Stimulated activated naive CD8-positive, alpha-beta T cell treated with anti-CD3 and anti-CD28 coated beads, Interleukin-15, Interleukin-2, amounts not matched to agents 100 ng/mL and 50 ng/mL, for 24 hours (primary cell): Measurements from ENCODE around the gene MYH6.

Experiments used
- H3K27ac Mint-ChIP-seq: one replicate; pipeline ENCODE4 v1.8.0; 2021; ENCODE audit warnings: mild to moderate bottlenecking, mixed read lengths
- H3K27me3 Mint-ChIP-seq: one replicate; pipeline ENCODE4 v1.8.0; 2021; ENCODE audit warnings: mixed read lengths
- H3K36me3 Mint-ChIP-seq: one replicate; pipeline ENCODE4 v1.8.0; 2021; ENCODE audit warnings: low read depth, mixed read lengths
- H3K4me1 Mint-ChIP-seq: one replicate; pipeline ENCODE4 v1.8.0; 2021; ENCODE audit warnings: low read depth, mixed read lengths
- H3K4me3 Mint-ChIP-seq: one replicate; pipeline ENCODE4 v1.8.0; 2021; ENCODE audit warnings: mild to moderate bottlenecking, mixed read lengths
- H3K9me3 Mint-ChIP-seq: one replicate; pipeline ENCODE4 v1.8.0; 2021; ENCODE audit warnings: mixed read lengths

MYH6 gene

GRCh38 chr14:23356662-23357061, 51.4 kb downstream of the MYH6 start:
- no peaks in the 10 kb centered on the region for H3K36me3 Mint-ChIP-seq
- no peaks in the 10 kb centered on the region for H3K9me3 Mint-ChIP-seq
- H3K27me3 Mint-ChIP-seq = peaks cover 27% of the 10 kb centered on the region
- H3K4me1 Mint-ChIP-seq = peaks cover 4% of the 10 kb centered on the region
- no peak overlapping the region for H3K4me3 Mint-ChIP-seq
- H3K27ac Mint-ChIP-seq = no peak overlapping the region

DNA sequence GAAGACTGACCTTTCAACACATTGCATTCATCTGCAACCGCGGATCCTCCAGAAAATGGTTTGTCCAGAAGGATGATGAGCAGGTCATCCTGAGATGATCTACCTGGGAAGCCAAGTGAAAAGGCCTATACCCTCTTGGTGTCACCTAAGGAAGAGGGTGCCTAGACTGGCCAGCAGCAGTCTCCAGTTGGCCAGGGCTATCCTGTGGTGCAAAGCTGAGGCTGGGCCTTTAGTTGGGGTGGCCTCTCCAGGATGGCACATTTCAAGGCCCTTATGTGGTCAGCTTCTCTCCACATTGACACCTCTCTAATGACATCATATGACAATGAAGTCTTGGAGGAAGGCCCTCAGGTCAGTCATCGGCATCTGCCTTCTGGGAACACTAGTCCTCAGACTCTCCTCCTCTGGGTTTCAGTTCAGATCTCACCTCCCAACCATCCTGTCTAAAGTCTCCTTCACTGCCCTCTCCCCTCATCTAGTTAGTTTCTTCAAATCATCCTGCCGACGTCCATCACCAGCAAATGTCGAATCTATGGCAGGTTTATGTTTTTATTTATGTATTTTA, 52.1 kb downstream of the MYH6 start:
- Mint-ChIP-seq H3K27ac (no peak overlapping the region), H3K4me1 (peaks cover 8% of the 10 kb centered on the region), H3K9me3 (no peaks in the 10 kb centered on the region), H3K4me3 (no peak overlapping the region), H3K27me3 (peaks cover 32% of the 10 kb centered on the region), H3K36me3 (no peaks in the 10 kb centered on the region)

DNA sequence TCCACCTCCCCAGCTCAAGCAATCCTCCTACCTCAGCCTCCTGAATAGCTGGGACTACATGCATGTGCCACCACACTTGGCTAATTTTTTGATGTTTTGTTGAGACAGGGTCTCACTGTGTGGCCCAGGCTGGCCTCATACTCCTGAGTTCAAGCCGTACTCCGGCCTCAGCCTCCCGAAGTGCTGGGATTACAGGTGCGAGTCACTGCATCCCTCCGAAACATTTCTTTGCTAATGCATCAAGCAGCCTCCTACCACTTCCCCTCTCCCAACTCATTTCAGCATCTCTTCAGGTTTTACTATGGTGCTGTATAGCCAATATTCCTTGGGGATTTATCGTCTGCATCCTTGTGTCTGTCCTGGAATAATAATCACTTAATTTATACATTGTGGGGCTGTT, 53.1 kb downstream of the MYH6 start:
- Mint-ChIP-seq H3K36me3 (no peaks in the 10 kb centered on the region), H3K27me3 (peaks cover 41% of the 10 kb centered on the region), H3K27ac (no peak overlapping the region), H3K9me3 (no peaks in the 10 kb centered on the region), H3K4me3 (no peak overlapping the region), H3K4me1 (peaks cover 8% of the 10 kb centered on the region)

DNA sequence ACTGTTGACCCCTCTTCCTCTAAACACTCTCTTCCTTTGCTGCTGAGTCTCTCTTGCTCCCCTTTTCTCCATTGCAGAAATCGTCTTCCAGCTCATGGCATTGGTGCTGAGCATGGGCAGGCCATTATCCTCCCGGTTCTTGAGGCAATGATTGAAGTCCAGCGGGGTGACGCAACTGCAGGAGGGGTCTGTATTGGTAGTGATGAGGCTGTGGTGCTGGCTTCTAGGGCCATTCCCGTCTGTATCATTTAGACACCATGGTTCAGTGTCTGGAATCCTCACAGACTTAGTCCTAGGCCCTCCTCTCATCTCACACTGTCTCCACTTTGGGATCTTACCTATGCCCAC, 54.7 kb downstream of the MYH6 start:
- peaks cover 8% of the 10 kb centered on the region for H3K4me1 Mint-ChIP-seq
- H3K27ac Mint-ChIP-seq = no peak overlapping the region
- no peaks in the 10 kb centered on the region for H3K36me3 Mint-ChIP-seq
- peaks cover 41% of the 10 kb centered on the region for H3K27me3 Mint-ChIP-seq
- H3K4me3 Mint-ChIP-seq = peak overlapping the region; percentile 75
- no peaks in the 10 kb centered on the region for H3K9me3 Mint-ChIP-seq

DNA sequence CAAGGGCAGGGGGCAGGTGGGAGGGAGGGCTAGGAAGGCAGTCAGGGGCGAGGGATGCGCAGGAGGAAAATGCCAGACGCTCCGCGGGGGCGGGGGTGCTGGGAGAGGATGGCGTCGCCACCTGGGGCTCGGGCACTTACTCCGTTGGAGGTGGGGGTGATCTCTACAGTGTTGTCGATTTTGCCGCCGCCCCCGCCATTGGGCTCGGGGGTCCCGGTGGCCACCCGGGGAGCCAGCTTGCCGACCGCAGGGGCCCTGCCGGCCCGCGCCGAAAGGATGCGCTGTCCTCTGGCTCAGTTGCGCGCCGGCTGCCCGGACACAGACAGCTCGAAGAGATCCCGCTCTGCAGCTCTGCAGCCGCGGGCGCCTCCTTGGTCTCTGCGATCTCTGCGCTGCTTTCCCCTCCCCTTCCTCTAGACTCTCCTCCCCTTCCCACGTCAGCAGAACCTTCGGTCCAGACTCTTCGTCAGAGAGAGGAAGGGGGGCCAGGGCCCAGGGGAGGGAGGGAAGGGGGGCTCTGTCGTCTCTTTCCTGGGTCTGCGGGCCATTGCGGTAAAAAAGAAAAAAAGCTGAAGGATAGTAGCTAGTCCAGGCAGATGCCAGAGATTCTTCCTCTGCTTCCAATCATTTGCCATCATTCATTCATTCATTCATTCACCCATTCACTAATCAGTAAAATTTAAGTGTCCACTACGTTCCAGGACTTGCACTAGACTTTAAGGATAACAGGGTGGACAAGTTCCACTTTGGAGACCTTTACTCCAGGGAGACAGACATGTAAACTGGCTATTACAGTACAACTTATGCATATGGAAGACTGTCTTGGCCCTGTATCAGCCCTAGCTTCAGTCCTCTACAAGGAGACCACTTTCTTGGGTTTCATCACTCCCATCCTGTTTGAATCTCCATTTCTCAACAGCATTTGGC, 55.3 kb downstream of the MYH6 start, which contains the start of gene SLC22A17:
Gene SLC22A17, minus strand, starts transcription at position 382 of the 927 bp plus-strand sequence.
- Mint-ChIP-seq H3K4me1 (peaks cover 8% of the 10 kb centered on the region), H3K4me3 (peak within 1 kb of the TSS; percentile 75), H3K27me3 (peaks cover 41% of the 10 kb centered on the region), H3K9me3 (no peaks in the 10 kb centered on the region), H3K27ac (no peak within 1 kb of the TSS), H3K36me3 (no peaks in the 10 kb centered on the region)

DNA sequence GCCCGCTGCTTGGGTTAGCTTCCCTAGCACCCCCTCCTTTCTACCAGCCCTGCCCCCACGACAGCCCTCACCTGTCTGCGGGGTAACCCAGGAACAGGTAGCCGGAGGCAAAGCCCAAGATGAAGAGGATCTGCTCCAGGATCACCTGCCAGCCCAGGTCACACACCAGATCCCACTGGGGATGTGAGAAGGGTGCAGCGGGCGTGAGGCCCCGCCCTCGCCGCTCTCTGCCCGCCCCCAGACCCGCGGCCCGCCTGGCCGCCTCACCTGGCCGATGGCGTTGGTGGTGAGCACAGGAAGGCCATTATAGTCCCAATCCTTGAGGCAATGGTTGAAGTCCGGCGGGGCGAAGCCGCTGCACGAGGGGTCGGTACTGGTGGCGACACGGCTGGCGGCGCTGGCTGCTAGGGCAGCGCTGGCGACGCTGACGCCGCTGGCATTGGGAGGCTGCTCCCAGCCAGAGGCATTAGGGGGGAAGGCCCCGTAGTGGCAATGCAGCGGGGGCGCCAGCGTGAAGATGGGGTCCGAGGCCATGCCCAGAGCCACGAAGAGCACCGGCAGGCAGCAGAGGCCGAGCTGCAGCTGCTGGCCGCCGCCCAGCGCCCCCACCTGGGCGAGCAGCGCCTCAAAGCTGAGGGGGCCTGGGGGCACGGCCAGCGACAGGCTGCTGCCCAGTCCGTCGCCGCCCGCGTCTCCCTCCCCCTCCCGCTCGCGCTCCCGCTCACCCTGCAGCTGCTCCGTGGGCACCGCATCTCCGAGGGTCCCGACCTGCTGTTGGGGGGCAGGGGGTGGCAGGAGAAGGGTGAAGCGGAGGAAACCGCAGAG, 56.2 kb downstream of the MYH6 start:
- Mint-ChIP-seq H3K27ac (no peak overlapping the region), H3K9me3 (no peaks in the 10 kb centered on the region), H3K36me3 (no peaks in the 10 kb centered on the region), H3K27me3 (peaks cover 41% of the 10 kb centered on the region), H3K4me3 (peak overlapping the region; percentile 75), H3K4me1 (peaks cover 8% of the 10 kb centered on the region)

DNA sequence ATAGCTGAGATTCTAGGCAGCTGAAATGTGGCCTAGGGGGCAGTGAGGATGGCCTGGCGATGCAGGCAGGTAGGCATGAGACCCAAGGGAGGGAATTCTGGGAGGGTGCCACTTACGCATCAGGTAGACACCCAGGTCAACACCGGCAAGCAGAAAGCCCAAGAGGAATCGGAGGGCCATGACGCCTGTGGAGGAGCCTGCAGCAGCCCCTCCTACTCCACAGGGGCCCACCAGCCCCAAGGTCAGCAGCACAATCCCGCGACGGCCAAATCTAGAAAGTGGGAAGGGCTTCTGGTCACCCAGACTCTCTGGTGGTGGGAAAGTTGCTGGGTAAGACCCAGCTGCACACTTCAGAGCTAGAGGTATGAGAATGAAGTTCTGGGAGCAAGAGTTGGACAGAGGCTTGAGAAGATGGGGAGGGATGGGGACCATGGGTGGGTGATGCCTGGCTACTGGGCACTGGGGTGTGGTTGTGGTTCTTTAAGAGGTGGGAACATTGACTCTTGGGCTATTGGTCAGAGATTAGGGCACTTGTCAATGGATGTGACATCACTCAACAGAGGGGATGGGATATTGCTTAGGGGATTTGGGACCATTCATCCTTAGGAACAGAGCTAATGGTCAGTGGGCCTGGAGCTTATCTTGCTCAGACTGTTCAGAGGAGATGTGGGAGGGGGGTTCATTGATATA, 58.8 kb downstream of the MYH6 start:
- Mint-ChIP-seq H3K9me3 (no peaks in the 10 kb centered on the region), H3K4me3 (no peak overlapping the region), H3K27ac (no peak overlapping the region), H3K4me1 (peaks cover 8% of the 10 kb centered on the region), H3K27me3 (peaks cover 29% of the 10 kb centered on the region), H3K36me3 (no peaks in the 10 kb centered on the region)

DNA sequence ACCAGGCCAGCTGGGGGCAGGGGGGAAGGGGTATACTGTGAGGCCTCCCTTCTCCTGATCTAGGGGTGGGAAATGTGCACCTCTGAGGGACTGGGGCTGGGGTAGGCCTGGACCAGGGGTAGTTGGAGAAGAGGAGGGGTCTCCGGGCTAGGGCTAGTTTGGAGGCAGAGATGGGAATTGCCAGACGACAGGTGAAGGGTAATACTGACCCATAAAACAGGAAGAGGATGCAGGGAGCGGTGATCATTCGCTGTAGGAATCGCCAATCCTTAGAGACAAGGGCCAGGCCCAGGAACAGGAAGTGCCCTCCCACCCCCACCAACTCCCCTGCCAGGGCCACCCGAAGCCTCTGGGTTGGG, 59.8 kb downstream of the MYH6 start:
- Mint-ChIP-seq H3K27me3 (peaks cover 19% of the 10 kb centered on the region), H3K9me3 (no peaks in the 10 kb centered on the region), H3K36me3 (no peaks in the 10 kb centered on the region), H3K27ac (no peak overlapping the region), H3K4me1 (peaks cover 8% of the 10 kb centered on the region), H3K4me3 (no peak overlapping the region)

GRCh38 chr14:23347406-23348296, 60.4 kb downstream of the MYH6 start:
- no peaks in the 10 kb centered on the region for H3K36me3 Mint-ChIP-seq
- H3K4me3 Mint-ChIP-seq = no peak overlapping the region
- no peaks in the 10 kb centered on the region for H3K9me3 Mint-ChIP-seq
- H3K27me3 Mint-ChIP-seq = peaks cover 14% of the 10 kb centered on the region
- H3K4me1 Mint-ChIP-seq = peaks cover 4% of the 10 kb centered on the region
- no peak overlapping the region for H3K27ac Mint-ChIP-seq

DNA sequence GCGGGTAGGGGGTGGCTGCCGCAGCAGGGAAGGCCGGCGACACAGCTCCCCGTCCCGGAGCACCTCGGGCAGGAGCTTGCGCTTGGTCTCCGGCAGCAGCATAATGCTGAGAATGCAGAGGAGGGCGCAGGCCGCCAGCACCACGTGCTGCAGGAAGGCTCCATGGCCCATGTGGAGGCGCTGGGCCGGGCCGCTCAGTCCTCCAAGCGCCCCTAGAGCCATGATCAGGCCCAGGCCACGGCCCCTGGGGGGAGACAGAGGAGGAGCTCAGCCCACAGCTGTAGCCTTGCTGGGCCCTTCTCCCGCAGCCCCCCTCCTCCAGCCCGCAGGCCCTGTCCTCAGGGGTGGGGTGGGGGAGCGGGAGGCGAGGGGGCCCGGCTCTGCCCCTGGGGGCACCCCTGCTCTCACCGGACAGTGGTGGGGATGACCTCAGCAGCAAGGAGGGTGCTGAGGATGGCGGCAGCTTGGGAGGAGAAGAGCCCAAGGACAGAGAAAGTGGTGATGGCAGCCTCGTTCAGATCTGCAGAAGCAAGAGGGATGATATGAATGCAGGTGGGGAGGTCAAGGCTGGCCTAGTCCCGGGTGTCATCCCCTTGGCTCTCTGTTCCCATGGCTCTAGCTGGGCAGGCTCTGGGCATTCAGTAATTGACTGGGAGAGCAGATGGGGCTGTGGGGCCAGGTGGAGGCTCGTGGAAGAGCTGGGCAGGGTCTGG, 61.2 kb downstream of the MYH6 start:
- Mint-ChIP-seq H3K27ac (no peak overlapping the region), H3K9me3 (no peaks in the 10 kb centered on the region), H3K4me3 (no peak overlapping the region), H3K36me3 (no peaks in the 10 kb centered on the region), H3K4me1 (peaks cover 4% of the 10 kb centered on the region), H3K27me3 (peaks cover 14% of the 10 kb centered on the region)

GRCh38 chr14:23345987-23346692, 61.9 kb downstream of the MYH6 start:
- Mint-ChIP-seq H3K4me1 (peaks cover under 1% of the 10 kb centered on the region), H3K27ac (no peak overlapping the region), H3K9me3 (no peaks in the 10 kb centered on the region), H3K27me3 (peaks cover 10% of the 10 kb centered on the region), H3K36me3 (no peaks in the 10 kb centered on the region), H3K4me3 (no peak overlapping the region)

GRCh38 chr14:23344481-23344880, 63.6 kb downstream of the MYH6 start:
- H3K27ac Mint-ChIP-seq = no peak overlapping the region
- H3K4me3 Mint-ChIP-seq = no peak overlapping the region
- peaks cover 8% of the 10 kb centered on the region for H3K27me3 Mint-ChIP-seq

More at GRCh38 chr14:23344481-23344880, 63.6 kb downstream of the MYH6 start:
- Mint-ChIP-seq H3K36me3 (no peaks in the 10 kb centered on the region), H3K4me1 (no peaks in the 10 kb centered on the region), H3K9me3 (no peaks in the 10 kb centered on the region)
